HEK293T (cell line): Measurements from ENCODE around the gene NTN3.

Source experiments
- CTCF ChIA-PET: fragments of 350-600 bp; formaldehyde crosslinking; extraction: SDS; loops from one replicate; lab custom pipeline; 2021; ENCODE audit warnings: antibody characterized with exemption, inconsistent platforms; lab: Yijun Ruan, JAX
- POLR2A ChIA-PET: fragments of 350-600 bp; formaldehyde crosslinking; extraction: SDS; loops from one replicate; lab custom pipeline; 2020; ENCODE audit warnings: antibody characterized with exemption, inconsistent platforms; lab: Yijun Ruan, JAX
- DNase-seq: peaks from one replicate; pipeline ENCODE4 v3.0.0; 2012; ENCODE audit warnings: mixed read lengths; ENCODE audit errors: extremely low spot score
- ARNT ChIP-seq: fragments of 450-650 bp; IDR thresholded peaks from 2 replicates; pipeline ENCODE4 v1.6.1; 2017; ENCODE audit warnings: mild to moderate bottlenecking
- BHLHE40 ChIP-seq: fragments of 450-650 bp; IDR thresholded peaks from 2 replicates; pipeline ENCODE4 v1.6.1; 2016; ENCODE audit warnings: mild to moderate bottlenecking, moderate library complexity, borderline replicate concordance
- CTBP1 ChIP-seq: fragments of 450-650 bp; IDR thresholded peaks from 2 replicates; pipeline ENCODE4 v1.6.1; 2016; ENCODE audit warnings: borderline replicate concordance
- ELF4 ChIP-seq: fragments of 450-650 bp; IDR thresholded peaks from 2 replicates; pipeline ENCODE4 v1.6.1; 2017; ENCODE audit warnings: antibody characterized with exemption
- FOXA1 ChIP-seq: fragments of 450-650 bp; IDR thresholded peaks from 2 replicates; pipeline ENCODE4 v1.6.1; 2016; ENCODE audit warnings: mild to moderate bottlenecking
- FOXK2 ChIP-seq: fragments of 450-650 bp; IDR thresholded peaks from 2 replicates; pipeline ENCODE4 v1.6.1; 2016; ENCODE audit warnings: mild to moderate bottlenecking
- FOXM1 ChIP-seq: fragments of 450-650 bp; IDR thresholded peaks from 2 replicates; pipeline ENCODE4 v1.6.1; 2017; ENCODE audit warnings: mild to moderate bottlenecking, borderline replicate concordance
- HDGF ChIP-seq: fragments of 450-650 bp; IDR thresholded peaks from 2 replicates; pipeline ENCODE4 v1.6.1; 2017; ENCODE audit warnings: antibody characterized with exemption, borderline replicate concordance
- L3MBTL2 ChIP-seq: fragments of 450-650 bp; conservative IDR thresholded peaks from 2 replicates; pipeline ENCODE4 v1.6.1; 2016; ENCODE audit warnings: mild to moderate bottlenecking
- LEF1 ChIP-seq: fragments of 450-650 bp; IDR thresholded peaks from 2 replicates; pipeline ENCODE4 v1.6.1; 2017; ENCODE audit warnings: mild to moderate bottlenecking, borderline replicate concordance
- NFRKB ChIP-seq: fragments of 450-650 bp; IDR thresholded peaks from 2 replicates; pipeline ENCODE4 v1.6.1; 2016; ENCODE audit warnings: mild to moderate bottlenecking, moderate library complexity
- PKNOX1 ChIP-seq: fragments of 450-650 bp; IDR thresholded peaks from 2 replicates; pipeline ENCODE4 v1.6.1; 2016
- SP1 ChIP-seq: fragments of 450-650 bp; IDR thresholded peaks from 2 replicates; pipeline ENCODE4 v1.6.1; 2017
- SUZ12 ChIP-seq: fragments of 450-650 bp; IDR thresholded peaks from 2 replicates; pipeline ENCODE4 v1.6.1; 2016; ENCODE audit warnings: mild to moderate bottlenecking
- TARDBP ChIP-seq: fragments of 450-650 bp; IDR thresholded peaks from 2 replicates; pipeline ENCODE4 v1.6.1; 2016
- ZNF384 ChIP-seq: fragments of 450-650 bp; IDR thresholded peaks from 2 replicates; pipeline ENCODE4 v1.6.1; 2016

Gene NTN3

GRCh38 chr16:2470603-2471015 is 488 bp upstream of the NTN3 start:
- TF ChIP-seq ELF4: no peak
- no peak for TF ChIP-seq FOXM1
- TF ChIP-seq ZNF384: no peak
- no peak for TF ChIP-seq PKNOX1
- no peak for TF ChIP-seq HDGF
- ChIA-PET POLR2A (interaction anchor here (0.7 to 4.6 kb wide), 5 partner anchors 10 to 315 kb away, joined by 3 to 70 read pairs (median 3); partner anchors contain the start of genes TEDC2 and TRAF7), CTCF (interaction anchor here (0.5 kb wide), 1 partner anchor 163 kb away, joined by 3 read pairs; no protein-coding TSS in a partner anchor)
- DNase-seq: no peak

- DNase-seq: no peak
- TF ChIP-seq CTBP1 (no peak), LEF1 (no peak), TARDBP (no peak), NFRKB (no peak), L3MBTL2 (no peak), SUZ12 (no peak), PKNOX1 (no peak), FOXK2 (no peak), FOXM1 (no peak), ZNF384 (no peak), ELF4 (no peak), BHLHE40 (no peak), FOXA1 (no peak), ARNT (no peak)
- ChIA-PET POLR2A (interaction anchor here (1.0 to 4.6 kb wide), 2 partner anchors 9 to 14 kb away, joined by 3 to 70 read pairs; partner anchors contain the start of gene TEDC2), CTCF (no interaction called here)
Observed at GRCh38 chr16:2471653-2472487, 773 bp downstream of the NTN3 start.

GRCh38 chr16:2472488-2472864 is 1.4 kb downstream of the NTN3 start:
- ChIA-PET POLR2A (interaction anchor here (1.0 to 4.6 kb wide), 2 partner anchors 9 to 14 kb away, joined by 3 to 70 read pairs; partner anchors contain the start of gene TEDC2), CTCF (no interaction called here)
- TF ChIP-seq ARNT (no peak), SUZ12 (no peak), L3MBTL2 (no peak), NFRKB (no peak), FOXA1 (no peak), LEF1 (no peak), FOXK2 (no peak), SP1 (no peak), TARDBP (no peak), ELF4 (no peak), HDGF (no peak)

GRCh38 chr16:2472885-2473445 is 1.9 kb downstream of the NTN3 start:
- ChIA-PET POLR2A (interaction anchor here (1.0 kb wide), 1 partner anchor 10 kb away, joined by 3 read pairs; no protein-coding TSS in a partner anchor), CTCF (no interaction called here)
- TF ChIP-seq NFRKB: no peak
- no peak for TF ChIP-seq LEF1
- TF ChIP-seq FOXK2: no peak
- no peak for TF ChIP-seq PKNOX1
- TF ChIP-seq ELF4: no peak
- no peak for TF ChIP-seq L3MBTL2
- TF ChIP-seq CTBP1: no peak
- no peak for TF ChIP-seq FOXM1
- no peak for TF ChIP-seq ZNF384
- no peak for TF ChIP-seq SUZ12
- no peak for TF ChIP-seq ARNT
- TF ChIP-seq SP1: no peak
- TF ChIP-seq FOXA1: no peak
- no peak for DNase-seq

More at GRCh38 chr16:2472488-2472864, 1.4 kb downstream of the NTN3 start:
- DNase-seq: no peak

- no peak for DNase-seq
- POLR2A ChIA-PET: interaction anchor here (1.0 to 2.1 kb wide), 2 partner anchors 11 to 14 kb away, joined by 3 to 8 read pairs; partner anchors contain the start of gene TEDC2
- TF ChIP-seq CTBP1 (no peak), LEF1 (no peak), SUZ12 (no peak), L3MBTL2 (no peak), FOXK2 (no peak), SP1 (no peak), TARDBP (no peak)
- CTCF ChIA-PET: no interaction called here
Observed at GRCh38 chr16:2473446-2473926, 2.4 kb downstream of the NTN3 start.
